HL-60/S4 treated with phorbol 12-myristate 13-acetate at 8.2 ng/mL for 4 days and 3 days (cell line): ENCODE results near the gene TEX36.
"Not testable (repeated sequence)": the region's sequence is repeated elsewhere in the genome, so short reads cannot be mapped to it uniquely, and the experiment has no call there.

ENCODE experiments used
- in situ Hi-C: fragments of 300-500 bp; cut with MboI; formaldehyde crosslinking; loops from 2 replicates; pipeline ENCODE4 v1.15.0; 2022; ENCODE audit warnings: low sequenced_read_pairs

Gene TEX36, protein sequence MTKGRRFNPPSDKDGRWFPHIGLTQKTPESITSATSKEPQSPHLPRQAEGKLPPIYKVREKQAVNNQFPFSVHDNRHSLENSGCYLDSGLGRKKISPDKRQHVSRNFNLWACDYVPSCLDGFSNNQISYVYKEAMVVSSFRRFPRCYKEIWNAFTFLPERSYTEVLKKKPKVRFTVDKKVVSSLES

DNA sequence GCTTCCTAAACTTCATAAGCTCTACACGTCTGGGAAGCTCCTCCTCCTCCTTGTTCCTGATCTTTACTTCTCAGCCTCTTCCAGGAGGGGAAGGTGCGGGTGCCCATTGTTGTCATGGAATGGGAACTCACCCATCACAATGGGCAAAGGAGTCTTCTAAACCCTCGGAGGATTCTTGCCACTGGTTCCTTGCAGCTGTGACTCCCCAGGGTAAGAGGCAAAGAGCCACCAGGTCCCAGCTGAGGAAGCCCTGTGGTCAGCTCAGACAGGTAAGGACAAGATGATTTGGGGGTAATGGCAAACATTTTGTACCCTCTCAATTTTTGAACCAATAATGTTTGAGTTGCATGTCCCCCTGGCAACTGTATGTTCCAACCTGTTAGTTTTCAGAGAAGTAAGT, at the start of gene TEX36:
TSS of gene TEX36 (minus strand) at position 101 of the 400 bp plus-strand sequence. CDS start 174 bp downstream, outside the sequence.
- in situ Hi-C loops, result no loop called here

DNA sequence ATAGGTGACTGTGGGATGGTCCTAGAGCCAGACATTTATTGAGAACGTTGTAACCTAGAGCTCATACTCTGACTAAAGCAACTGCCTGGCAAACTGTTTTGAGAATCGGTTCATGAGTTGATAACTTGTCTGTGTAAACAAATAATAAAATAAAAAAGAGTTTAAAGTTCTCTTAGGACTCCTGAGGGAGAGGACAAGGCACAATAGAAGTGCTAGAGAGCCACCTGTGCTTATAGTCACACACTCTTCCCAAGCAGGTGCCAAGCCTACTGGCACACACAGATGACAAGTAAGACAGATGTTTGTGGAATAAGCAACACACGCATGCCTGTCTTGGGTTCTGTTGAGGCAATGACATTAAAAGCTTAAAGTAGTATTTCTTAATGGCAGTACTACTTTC, 44.5 kb upstream of the TEX36 start:
- in situ Hi-C loops, result no loop called here

DNA sequence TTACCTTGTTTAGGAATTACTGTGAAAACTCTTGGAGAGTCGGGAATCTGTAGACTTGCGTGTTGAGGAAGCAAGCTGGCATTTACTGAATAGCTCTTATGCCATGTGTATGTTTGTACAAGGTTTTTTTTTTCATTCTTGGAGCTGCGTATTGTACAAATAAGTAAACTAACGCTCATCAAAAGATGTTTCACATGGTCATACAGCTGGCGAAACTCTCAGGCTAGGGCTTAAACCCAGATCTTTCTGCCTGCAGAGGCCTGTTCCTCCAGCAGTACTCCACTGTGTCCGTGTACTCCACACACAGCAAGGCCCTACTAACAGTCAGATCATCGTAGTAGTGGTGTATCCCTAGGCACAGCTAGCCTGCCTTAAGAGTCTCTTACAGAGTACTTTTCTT, 44.0 kb upstream of the TEX36 start:
- in situ Hi-C loops, result no loop called here

DNA sequence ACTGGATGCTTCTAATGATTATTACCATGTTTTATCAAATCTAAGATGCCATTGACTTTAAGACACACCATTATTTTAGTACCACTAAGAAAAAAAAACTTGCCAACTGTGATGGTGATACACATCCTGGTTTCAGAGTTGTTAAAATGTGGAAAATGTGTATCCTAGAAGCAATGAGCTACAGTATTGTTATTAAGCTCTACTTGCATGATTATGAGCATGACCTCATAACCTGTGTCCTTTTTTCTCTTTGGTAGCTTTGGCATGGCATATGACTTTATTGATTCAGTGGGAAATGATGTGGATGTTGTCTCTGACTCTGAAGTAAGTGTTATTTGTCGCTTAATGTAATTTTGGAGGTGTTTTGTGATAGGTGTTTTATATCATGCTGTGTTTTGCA, 39.8 kb upstream of the TEX36 start:
- in situ Hi-C loops, result no loop called here

DNA sequence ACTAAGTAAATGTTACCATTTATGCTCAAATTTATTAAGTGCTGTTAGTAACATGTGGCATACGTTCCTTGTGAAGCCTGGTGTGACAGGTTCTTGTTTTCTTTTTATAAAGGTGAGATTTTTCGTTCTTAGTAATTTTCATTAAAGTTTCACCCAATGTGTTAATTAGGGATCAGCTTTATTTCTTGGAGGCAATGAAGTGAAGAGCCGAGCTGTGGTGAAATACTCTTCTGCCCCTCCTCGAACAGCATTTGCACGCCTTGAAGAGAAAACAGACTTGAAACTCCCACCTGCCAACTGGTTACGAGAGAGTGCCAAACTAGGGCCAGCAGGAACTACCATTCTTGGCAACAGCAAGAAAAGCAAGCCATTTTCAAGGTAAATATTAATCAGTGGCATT, 38.1 kb upstream of the TEX36 start:
- in situ Hi-C loops, result no loop called here

DNA sequence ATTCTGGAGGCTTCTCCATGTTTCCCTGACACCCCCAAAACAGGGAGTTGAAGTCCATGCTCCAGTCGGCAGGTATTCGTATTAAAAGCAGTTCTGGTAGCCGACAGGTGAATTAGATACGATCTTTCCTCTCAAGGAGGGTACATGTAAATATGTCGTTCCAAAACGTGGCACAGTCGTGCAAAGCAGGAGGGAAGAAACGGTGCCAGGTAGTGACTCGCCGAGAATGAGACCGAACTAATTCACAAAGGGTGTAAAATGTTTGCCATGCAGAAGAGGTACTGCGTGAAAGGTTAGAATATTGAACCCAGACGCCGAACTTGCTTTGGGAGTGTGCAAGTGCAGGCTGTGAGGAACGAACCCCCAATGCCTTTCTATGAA, 37.0 kb upstream of the TEX36 start:
- in situ Hi-C loops, result no loop called here

DNA sequence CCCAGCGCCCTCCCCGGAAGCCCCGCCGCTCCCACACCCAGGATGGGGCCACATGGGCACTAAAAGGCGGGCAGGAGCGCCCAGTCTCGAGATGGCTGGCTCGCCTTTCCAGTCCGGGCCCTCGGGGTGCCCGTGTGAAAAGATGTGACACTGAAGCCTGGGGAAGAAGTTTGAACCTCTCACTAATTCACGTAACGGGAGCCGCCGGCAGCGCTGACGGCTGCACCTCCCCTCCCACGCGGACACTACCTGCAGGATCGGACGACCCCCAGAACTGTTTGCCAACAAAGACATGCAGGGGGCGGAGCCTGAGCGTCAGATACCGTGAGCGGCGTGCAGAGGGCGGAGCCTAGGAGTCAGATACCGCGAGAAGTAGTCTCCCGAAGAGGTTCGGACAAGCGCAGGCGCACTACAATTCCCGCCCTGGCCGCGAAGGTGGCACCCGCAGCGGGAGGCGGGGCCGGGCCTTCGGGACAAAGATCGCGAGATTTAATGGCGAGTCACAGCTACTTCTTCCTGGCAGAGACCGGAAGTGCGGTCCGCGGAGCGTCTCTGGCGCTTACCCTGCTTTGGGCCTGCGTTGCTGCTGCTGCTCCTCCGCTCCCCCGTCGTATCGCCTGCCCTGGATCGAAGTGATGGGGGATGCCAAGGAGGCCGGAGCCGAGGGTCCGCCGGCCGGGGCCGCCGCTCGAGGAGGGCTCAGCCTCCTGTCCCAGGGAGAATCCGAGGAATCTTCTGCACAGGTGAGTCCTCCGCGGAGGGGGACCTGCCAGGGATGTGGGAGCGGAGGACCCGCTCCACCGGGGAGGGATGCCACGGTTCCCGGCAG, 36.4 kb upstream of the TEX36 start, which contains the start of gene EDRF1:
TSS of gene EDRF1 (plus strand) at position 537 of the 829 bp plus-strand sequence. CDS start at position 636, 99 bp downstream.
- in situ Hi-C loops, result no loop called here

DNA sequence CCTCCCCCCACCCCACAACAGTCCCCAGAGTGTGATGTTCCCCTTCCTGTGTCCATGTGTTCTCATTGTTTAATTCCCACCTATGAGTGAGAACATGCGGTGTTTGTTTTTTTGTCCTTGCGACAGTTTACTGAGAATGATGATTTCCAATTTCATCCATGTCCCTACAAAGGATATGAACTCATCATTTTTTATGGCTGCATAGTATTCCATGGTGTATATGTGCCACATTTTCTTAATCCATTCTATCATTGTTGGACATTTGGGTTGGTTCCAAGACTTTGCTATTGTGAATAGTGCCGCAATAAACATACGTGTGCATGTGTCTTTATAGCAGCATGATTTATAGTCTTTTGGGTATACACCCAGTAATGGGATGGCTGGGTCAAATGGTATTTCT, 31.8 kb upstream of the TEX36 start:
- in situ Hi-C loops, result not testable (repeated sequence)

DNA sequence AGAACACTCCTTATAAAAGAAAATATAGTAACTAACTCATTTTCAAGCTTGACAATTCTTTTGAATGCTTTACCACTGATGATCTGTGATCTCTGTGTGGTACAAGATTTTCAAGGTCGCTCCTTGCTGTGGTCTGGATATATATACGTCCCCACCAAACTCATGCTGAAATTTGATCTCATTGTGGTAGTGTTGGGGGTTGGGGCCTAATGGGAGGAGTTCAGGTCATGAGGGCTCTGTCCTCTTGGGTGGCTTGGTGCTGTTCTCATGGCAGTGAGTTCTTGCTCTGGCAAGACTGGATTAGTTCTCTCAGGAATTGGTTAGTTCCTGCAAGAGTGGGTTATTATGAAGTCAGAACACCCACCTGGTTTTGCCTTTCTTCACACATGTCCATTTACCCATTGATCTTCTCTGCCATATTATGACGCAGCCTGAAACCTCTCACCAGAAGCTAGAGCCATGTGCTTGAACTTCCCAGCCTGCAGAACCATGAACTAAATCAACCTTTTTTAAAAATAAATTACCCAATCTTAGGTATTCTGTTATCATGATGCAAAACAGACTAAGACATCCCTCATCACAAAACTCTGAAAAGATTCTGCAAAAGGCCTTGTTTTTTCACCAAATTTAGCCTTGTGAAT, 28.3 kb upstream of the TEX36 start:
- in situ Hi-C loops, result no loop called here

DNA sequence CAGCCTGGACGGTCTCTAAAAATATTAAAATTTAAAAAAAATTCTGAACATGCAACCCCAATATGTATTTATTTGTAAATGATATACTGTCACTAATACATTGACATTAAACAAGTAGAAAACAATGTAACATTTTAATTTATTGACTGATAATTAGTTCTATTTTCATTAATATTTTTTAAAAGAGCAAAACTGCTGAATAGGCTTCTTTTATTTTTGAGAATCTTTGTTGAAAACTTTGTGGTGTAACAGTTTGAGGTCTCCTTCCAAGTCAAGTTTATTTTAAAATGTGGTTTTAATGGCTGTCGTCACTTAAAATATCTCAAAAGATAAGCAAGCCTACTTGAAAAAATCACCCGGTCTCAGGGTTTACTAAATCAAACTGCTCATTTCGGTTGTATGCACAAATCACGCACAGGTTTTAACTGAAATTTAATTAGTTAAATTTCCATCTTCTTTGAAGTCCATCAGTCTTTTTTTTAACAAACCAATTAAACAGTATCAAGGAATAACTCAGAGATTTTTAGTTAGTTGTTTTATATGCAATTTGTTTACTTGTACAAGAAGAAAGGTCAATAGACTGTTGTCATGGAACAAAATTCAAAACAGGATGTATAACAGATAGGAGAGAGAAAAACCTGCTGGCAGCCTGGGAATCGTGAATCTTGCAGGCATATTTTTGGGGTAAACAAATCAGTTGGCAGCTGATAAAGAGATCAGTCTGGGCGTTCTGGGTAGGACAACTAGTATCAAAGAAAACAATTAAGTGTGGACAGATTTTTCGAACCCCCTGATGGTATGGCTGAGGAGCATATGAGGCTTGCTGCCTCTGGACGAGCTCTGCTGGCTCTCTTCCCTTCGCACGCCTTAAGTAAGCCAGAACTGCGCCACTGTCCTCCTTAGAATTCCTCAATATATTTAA, 26.9 kb upstream of the TEX36 start:
- in situ Hi-C loops, result no loop called here

DNA sequence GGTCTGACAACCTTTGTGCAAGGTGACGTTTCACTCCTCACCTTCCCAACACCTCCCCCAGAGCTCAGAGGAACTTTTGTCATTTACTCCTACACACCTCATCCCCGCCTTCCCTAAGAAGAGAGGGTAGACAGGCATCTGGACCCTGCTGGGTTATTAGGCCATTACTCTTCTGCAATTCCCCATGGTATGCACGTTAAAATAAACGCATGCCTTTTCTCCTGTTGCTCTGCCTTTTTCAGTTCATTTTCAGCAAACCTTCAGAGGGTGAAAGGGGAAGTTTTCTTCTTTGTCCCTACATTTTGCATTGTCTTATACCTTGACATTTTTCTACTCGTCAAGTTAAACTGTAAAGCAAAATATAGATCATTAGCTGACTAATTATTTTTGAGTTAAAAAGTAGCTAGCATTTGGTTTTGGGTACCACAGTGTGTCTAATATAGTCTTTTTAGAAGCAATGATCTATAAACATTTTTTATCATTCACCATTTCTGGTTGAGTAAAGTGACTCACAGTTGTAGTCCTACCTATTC, 26.1 kb upstream of the TEX36 start:
- in situ Hi-C loops, result no loop called here

DNA sequence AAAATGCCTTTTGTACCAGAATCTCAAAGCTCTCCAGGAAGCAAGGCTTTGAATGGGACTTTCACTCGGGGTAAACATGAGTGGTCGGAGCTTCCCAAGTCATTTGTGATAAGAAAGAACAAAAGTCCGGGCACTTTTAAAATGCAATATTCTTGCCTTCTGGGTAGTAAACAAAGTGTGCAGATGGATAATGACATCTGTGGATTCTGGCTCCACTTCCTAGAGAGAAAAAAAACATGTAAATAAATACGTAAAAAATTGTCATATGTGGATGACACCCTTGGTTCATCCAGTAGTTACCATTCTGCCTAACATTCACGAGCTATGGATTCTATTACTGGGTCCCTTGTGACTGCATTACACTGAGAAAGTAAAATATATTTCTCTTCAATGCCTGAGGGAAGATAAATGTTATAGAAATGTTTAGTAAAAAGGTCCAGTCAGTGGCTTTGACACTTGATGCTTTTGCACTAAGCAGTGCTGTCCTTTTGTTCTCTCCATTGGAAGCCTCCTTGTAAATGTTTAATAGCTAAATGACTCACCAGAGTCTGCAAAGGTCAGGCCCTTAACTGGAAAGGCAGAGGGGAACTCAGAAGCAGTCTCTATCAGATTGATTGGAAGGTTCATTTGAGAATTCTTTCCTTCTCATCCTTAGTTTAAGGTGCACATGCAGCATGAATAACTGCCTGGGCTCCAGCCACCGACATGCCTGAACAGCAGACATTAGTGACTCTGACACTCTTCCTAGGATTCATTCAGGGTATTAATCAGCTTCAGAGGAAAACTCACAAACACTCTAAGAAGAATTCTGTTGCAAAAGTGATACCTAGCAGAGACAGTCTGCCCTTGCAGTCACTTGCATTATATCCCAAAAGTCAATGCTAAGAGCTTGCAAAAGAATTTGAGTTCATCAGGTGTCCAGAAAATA, 24.8 kb upstream of the TEX36 start:
- in situ Hi-C loops, result no loop called here

DNA sequence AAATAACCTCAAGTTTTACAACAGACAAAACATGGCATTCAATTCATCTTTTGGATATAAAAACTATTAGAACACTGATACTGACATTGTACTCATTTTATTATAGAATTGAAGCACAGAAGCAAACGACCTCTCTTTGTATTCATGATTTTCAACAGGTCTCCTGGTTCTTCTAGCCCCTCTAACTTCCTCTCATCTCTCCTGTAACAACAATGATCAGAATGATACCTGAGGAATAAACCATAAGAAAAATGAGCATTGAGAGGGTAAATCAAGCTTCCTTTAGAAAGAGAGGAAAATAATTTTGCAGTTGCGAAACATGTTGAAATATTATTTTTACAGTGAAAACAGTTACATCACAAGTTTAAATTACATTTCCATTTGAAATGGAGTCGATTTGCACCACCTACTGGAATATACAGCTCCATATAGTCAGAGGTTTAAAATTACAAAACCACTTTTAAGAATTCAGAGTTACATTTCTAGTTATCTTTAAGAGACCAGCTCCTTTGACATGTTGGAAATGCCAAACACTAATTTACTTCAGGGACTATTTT, 17.5 kb upstream of the TEX36 start:
- in situ Hi-C loops, result no loop called here

DNA sequence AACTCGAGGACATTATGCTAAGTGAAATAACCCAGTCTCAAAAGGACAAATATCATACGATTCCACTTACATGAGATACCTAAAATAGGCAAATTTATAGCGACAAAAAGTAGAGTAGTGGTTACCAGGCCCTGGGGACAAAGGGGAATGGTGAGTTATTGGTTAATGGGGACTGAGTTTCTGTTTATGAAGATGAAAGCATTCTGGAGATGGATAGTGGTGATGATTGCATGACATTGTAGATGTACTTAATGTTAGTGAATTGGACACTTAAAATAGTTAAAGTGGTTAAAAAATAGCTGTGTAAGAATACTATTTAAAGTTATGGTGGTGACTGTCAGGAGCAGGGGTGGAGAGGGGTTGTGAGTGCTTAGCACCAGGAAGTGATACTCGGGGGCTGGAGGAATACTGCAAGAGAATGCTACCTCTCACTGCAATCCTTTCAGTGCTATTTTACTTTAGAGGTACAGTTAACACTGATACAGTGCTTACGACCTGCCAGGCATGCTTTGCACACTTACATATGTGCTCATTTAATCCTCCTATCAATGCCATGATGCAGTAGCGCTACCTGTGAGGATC, 16.7 kb upstream of the TEX36 start:
- in situ Hi-C loops, result no loop called here

DNA sequence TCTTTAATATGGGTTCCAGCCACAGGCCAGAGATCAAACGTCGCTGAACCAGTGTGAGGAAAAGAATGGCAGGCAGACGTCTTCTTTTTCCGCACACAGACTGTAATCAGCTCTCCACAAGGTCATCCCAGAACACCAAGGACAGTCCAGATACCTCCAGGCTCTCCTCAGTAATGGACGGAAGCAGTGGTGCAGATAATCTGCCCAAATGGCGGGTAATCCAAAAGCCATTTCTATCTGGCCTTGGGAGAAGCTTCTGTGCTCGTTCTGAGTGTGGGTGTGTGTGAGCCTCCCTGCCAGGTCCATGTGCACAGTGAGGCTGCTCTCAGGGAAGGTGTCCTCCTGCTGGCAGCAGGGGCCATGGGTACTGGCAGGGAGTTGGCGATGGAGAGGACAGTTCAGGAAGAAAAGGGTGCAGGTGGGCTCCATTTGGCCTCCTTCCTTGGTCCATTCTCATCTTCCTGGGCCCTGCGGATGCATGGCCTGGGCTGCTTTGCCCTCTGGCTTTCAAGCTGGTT, 15.6 kb upstream of the TEX36 start:
- in situ Hi-C loops, result no loop called here

DNA sequence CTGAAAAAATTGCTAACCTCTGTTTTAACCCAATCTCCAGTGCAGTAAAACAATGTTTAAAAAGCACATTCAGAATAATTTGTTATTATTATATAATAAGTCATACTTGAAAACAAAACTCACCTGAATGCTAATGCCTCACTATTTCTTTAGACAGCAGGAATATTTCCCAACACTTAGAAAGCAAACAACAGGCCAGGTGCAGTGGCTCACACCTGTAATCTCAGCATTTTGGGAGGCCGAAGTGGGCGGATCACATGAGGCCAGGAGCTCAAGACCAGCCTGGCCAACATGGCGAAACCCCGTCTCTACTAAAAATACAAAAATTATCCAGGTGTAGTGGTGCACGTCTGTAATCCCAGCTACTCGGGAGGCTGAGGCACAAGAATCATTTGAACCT, 13.9 kb upstream of the TEX36 start:
- in situ Hi-C loops, result not testable (repeated sequence)

DNA sequence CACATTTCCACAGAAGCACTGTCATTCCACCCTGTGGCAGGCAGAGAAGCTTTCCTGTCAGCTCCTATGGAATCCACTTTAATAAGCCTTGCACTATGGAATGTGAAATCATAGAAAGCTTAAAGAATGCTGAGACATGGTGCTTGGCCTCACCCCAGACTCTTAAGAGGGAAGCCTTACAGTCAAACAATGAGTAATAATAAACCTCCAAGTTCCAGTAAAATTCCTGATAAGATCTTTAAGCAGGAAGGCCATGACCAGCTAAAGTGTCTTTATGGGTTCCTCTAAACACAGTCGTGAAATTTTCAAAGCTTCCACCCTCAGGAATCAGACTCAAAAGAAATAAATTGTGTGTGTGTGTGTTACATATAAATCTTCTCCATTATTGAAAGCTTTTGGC, 11.9 kb upstream of the TEX36 start:
- in situ Hi-C loops, result no loop called here

DNA sequence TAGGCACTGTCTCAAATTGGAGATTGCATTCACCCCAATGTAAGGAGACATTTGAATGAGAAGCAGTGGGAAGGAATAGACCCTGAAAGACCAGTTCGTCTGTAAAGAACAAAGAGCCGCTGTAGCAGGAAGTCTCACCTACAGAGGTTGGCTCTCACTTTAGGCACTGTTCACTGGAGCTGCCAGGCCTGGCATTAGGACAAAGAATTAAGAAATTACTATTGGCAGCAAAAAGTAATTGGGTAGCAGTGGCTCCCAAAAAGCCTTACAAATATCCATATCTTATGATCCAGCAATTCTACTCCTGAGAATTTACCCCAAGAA, 10.5 kb upstream of the TEX36 start:
- in situ Hi-C loops, result no loop called here
